K562 (cell line): ENCODE results near the gene GMEB2. TPM values are rescaled to one million over a fixed set of nuclear protein-coding genes. Genes with fewer than 3 reads are reported as not detected.

ENCODE experiments used
- AFF4 ChIP-seq: sonication (generic); formaldehyde crosslinking; IDR thresholded peaks from 2 replicates; pipeline ENCODE4 v1.8.0; 2023; ENCODE audit warnings: mild to moderate bottlenecking, missing genetic modification reagents
- CBFA2T3 ChIP-seq: fragments of 450-650 bp; IDR thresholded peaks from 2 replicates; pipeline ENCODE4 v1.6.1; 2017
- CEBPG ChIP-seq, 3 experiments: fragments of 200-800 bp in 1 of 3; sonication (Bioruptor generic) in 1 of 3; sonication (generic) in 1 of 3; formaldehyde crosslinking in 1 of 3; IDR thresholded peaks in 2 of 3; conservative IDR thresholded peaks in 1 of 3; 2 replicates each; pipeline versions ENCODE4 v1.6.1 to v1.8.0; 2016 to 2022; ENCODE audit warnings: missing compliant biosample characterization in 2 of 3, missing genetic modification characterization in 2 of 3, mild to moderate bottlenecking in 1 of 3, missing genetic modification reagents in 1 of 3
- GTF2B ChIP-seq: IDR thresholded peaks from 2 replicates; pipeline ENCODE4 v1.6.1; 2011; ENCODE audit not compliant: insufficient read length; ENCODE audit errors: extremely low read depth
- HIVEP1 ChIP-seq: fragments of 250-450 bp; sonication (Bioruptor Pico); IDR thresholded peaks from 2 replicates; pipeline ENCODE4 v1.4.0; 2020; ENCODE audit warnings: mild to moderate bottlenecking
- IRF1 ChIP-seq: sonication (generic); formaldehyde crosslinking; IDR thresholded peaks from 2 replicates; pipeline ENCODE4 v1.8.0; 2022; ENCODE audit warnings: missing genetic modification reagents, mild to moderate bottlenecking, borderline replicate concordance
- IRF9 ChIP-seq: fragments of 450-650 bp; IDR thresholded peaks from 2 replicates; pipeline ENCODE4 v1.6.1; 2016; ENCODE audit warnings: missing biosample characterization, missing genetic modification characterization
- KAT2B ChIP-seq: IDR thresholded peaks from one replicate; pipeline ENCODE4 v1.6.1; 2012; ENCODE audit warnings: low read depth, mild to moderate bottlenecking, control low read depth, inconsistent platforms, low read length, moderate library complexity
- KDM4B ChIP-seq, 2 experiments: fragments of 450-650 bp in 1 of 2; sonication (generic) in 1 of 2; IDR thresholded peaks; 2 replicates each; pipeline ENCODE4 v1.6.1; 2016 to 2017; ENCODE audit warnings: borderline replicate concordance in 2 of 2, antibody characterized with exemption in 1 of 2, low read depth in 1 of 2, mild to moderate bottlenecking in 1 of 2
- MCM3 ChIP-seq: fragments of 450-650 bp; IDR thresholded peaks from 2 replicates; pipeline ENCODE4 v1.6.1; 2016
- MYNN ChIP-seq, 2 experiments: sonication (generic); formaldehyde crosslinking in 1 of 2; IDR thresholded peaks; 2 replicates each; pipeline versions ENCODE4 v1.5.0 to v1.6.1; 2016 to 2020; ENCODE audit warnings: antibody characterized with exemption in 1 of 2, missing genetic modification reagents in 1 of 2
- NR2C1 ChIP-seq, 2 experiments: fragments of 450-650 bp; IDR thresholded peaks; 2 replicates each; pipeline ENCODE4 v1.6.1; 2017; ENCODE audit warnings: mild to moderate bottlenecking in 2 of 2, antibody characterized with exemption in 1 of 2, inconsistent platforms in 1 of 2, missing compliant biosample characterization in 1 of 2, missing genetic modification characterization in 1 of 2
- NUFIP1 ChIP-seq: fragments of 450-650 bp; IDR thresholded peaks from 2 replicates; pipeline ENCODE4 v1.6.1; 2018; ENCODE audit not compliant: partially characterized antibody
- THAP12 ChIP-seq: fragments of 250-450 bp; sonication (Bioruptor Pico); IDR thresholded peaks from 2 replicates; pipeline ENCODE4 v1.9.0; 2021; ENCODE audit warnings: mild to moderate bottlenecking, inconsistent platforms
- XRCC4 ChIP-seq: IDR thresholded peaks from one replicate; pipeline ENCODE4 v1.6.1; 2011; ENCODE audit not compliant: insufficient read depth, insufficient read length; ENCODE audit errors: extremely low read depth
- ZNF23 ChIP-seq: fragments of 250-450 bp; sonication (Bioruptor Pico); IDR thresholded peaks from 2 replicates; pipeline ENCODE4 v1.4.0; 2020; ENCODE audit warnings: mild to moderate bottlenecking
- ZNF589 ChIP-seq: fragments of 200-800 bp; sonication (Bioruptor generic); IDR thresholded peaks from 2 replicates; pipeline ENCODE4 v1.6.1; 2016; ENCODE audit warnings: low read depth, missing genetic modification characterization, missing compliant biosample characterization
- ZNF644 ChIP-seq: fragments of 200-800 bp; sonication (Bioruptor generic); IDR thresholded peaks from 2 replicates; pipeline ENCODE4 v1.6.1; 2016; ENCODE audit warnings: low read depth, missing genetic modification characterization, missing compliant biosample characterization
- polyA plus RNA-seq, 8 experiments: library from polyadenylated mRNA; depleted of rRNA in 4 of 8; stranded (reverse) in 5 of 8; unstranded in 3 of 8; fragments of >200 nt; fragmentation: Nextera tagmentation in 2 of 8; fragmentation: Illumina TruSeq in 1 of 8; extraction: Ambion mirVana in 2 of 8; extraction: Trizol in 1 of 8; gene quantifications; 2 replicates each; pipeline versions ENCODE4 v1.2.1 to v1.2.3, GENCODE V29; 2011 to 2014; ENCODE audit warnings: inconsistent platforms in 1 of 8, missing spikeins in 1 of 8
- total RNA-seq, 7 experiments: library from RNA; depleted of rRNA in 6 of 7; stranded (reverse); fragments of >200 nt in 6 of 7; fragmentation: Illumina TruSeq in 2 of 7; extraction: Trizol in 2 of 7; gene quantifications; 2 replicates each; pipeline versions ENCODE4 v1.2.1 to v1.2.3, GENCODE V29; 2011 to 2021; ENCODE audit warnings: low replicate concordance in 1 of 7

Gene GMEB2
- total and polyA plus RNA-seq, 9 of the 15 experiments (the other 6 are each of a cell fraction or from before 2014, with no cell fraction given): 0.03 to 13.9 (median 6.3) TPM

- TF ChIP-seq IRF1 (CRISPR knock-in tag) (no peak), KDM4B (IDR thresholded peaks at IDR 0.05; ENCODE audit: borderline replicate concordance in 2 of 2, low read depth in 1 of 2) (no peak), MCM3 (no peak), AFF4 (no peak; the same call in 1 of the 2 replicates), CBFA2T3 (no peak), NUFIP1 (no peak), IRF9 (tag) (peak; percentile 75), THAP12 (CRISPR knock-in tag) (no peak), KAT2B (no peak), ZNF23 (CRISPR knock-in tag) (no peak), HIVEP1 (CRISPR knock-in tag) (no peak), CEBPG (CRISPR knock-in tag; IDR thresholded peaks at IDR 0.05) (peak; percentile 95), CEBPG (tag; conservative IDR thresholded peaks at IDR 0.05 in 1 of 2, IDR thresholded peaks at IDR 0.05 in 1 of 2) (peak; percentile 89 to 92), MYNN (IDR thresholded peaks at IDR 0.05) (no peak), MYNN (CRISPR knock-in tag; IDR thresholded peaks at IDR 0.05) (no peak), GTF2B (peak; percentile 22), NR2C1 (IDR thresholded peaks at IDR 0.05) (peak; percentile 91), NR2C1 (tag; IDR thresholded peaks at IDR 0.05) (peak; percentile 95), XRCC4 (no peak), ZNF644 (tag) (no peak), ZNF589 (CRISPR knock-in tag) (0 out of 2 replicates have a peak, but pooled peaks have one; percentile 53)
Observed at GRCh38 chr20:63628246-63628975, 1.5 kb upstream of the GMEB2 start (continued).
